ENCODE measurements around the gene IGSF9.

IGSF9 gene

GRCh38 chr1:159980786-159981185 is 35.4 kb upstream of the IGSF9 start:
- POLR2A ChIA-PET: no interaction called here
- CTCF ChIA-PET: no interaction called here

GRCh38 chr1:159980076-159980475 is 34.7 kb upstream of the IGSF9 start:
- DNase-seq (ENCODE audit: extremely low spot score): no peak
- CTCF ChIA-PET: no interaction called here

More at GRCh38 chr1:159980786-159981185, 35.4 kb upstream of the IGSF9 start:
- TF ChIP-seq FOXA1 (IDR thresholded peaks at IDR 0.05) (no peak), PKNOX1 (IDR thresholded peaks at IDR 0.05) (no peak)
- DNase-seq (ENCODE audit: extremely low spot score): no peak

GRCh38 chr1:159979257-159979656 is 33.8 kb upstream of the IGSF9 start:
- ChIA-PET CTCF (no interaction called here), POLR2A (no interaction called here)
- TF ChIP-seq HDGF (IDR thresholded peaks at IDR 0.05; ENCODE audit: borderline replicate concordance) (no peak), ARNT (IDR thresholded peaks at IDR 0.05) (no peak), TARDBP (IDR thresholded peaks at IDR 0.05) (no peak)
- no peak for DNase-seq (ENCODE audit: extremely low spot score)

More at GRCh38 chr1:159980076-159980475, 34.7 kb upstream of the IGSF9 start:
- POLR2A ChIA-PET: no interaction called here
- TF ChIP-seq SP1 (IDR thresholded peaks at IDR 0.05) (no peak), TARDBP (IDR thresholded peaks at IDR 0.05) (no peak), ARNT (IDR thresholded peaks at IDR 0.05) (no peak), SUZ12 (IDR thresholded peaks at IDR 0.05) (no peak), ELF4 (IDR thresholded peaks at IDR 0.05) (no peak), FOXK2 (IDR thresholded peaks at IDR 0.05) (no peak), LEF1 (IDR thresholded peaks at IDR 0.05; ENCODE audit: borderline replicate concordance) (no peak), L3MBTL2 (conservative IDR thresholded peaks at IDR 0.05) (no peak), PKNOX1 (IDR thresholded peaks at IDR 0.05) (no peak), HDGF (IDR thresholded peaks at IDR 0.05; ENCODE audit: borderline replicate concordance) (no peak), FOXA1 (IDR thresholded peaks at IDR 0.05) (no peak), CTBP1 (IDR thresholded peaks at IDR 0.05; ENCODE audit: borderline replicate concordance) (no peak)

GRCh38 chr1:159978107-159978398 is 32.6 kb upstream of the IGSF9 start:
- ChIA-PET CTCF (no interaction called here), POLR2A (no interaction called here)
- TF ChIP-seq LEF1 (IDR thresholded peaks at IDR 0.05; ENCODE audit: borderline replicate concordance) (no peak), HDGF (IDR thresholded peaks at IDR 0.05; ENCODE audit: borderline replicate concordance) (no peak), ZNF384 (IDR thresholded peaks at IDR 0.05) (no peak), CTBP1 (IDR thresholded peaks at IDR 0.05; ENCODE audit: borderline replicate concordance) (no peak), NFRKB (IDR thresholded peaks at IDR 0.05) (no peak), L3MBTL2 (conservative IDR thresholded peaks at IDR 0.05) (no peak), PKNOX1 (IDR thresholded peaks at IDR 0.05) (no peak), SUZ12 (IDR thresholded peaks at IDR 0.05) (no peak)
- DNase-seq (ENCODE audit: extremely low spot score): no peak

GRCh38 chr1:159977364-159978106 is 32.1 kb upstream of the IGSF9 start:
- ChIA-PET POLR2A (no interaction called here), CTCF (no interaction called here)
- no peak for TF ChIP-seq FOXA1 (IDR thresholded peaks at IDR 0.05)
- no peak for TF ChIP-seq TARDBP (IDR thresholded peaks at IDR 0.05)
- TF ChIP-seq ELF4 (IDR thresholded peaks at IDR 0.05): no peak
- no peak for DNase-seq (ENCODE audit: extremely low spot score)

- ChIA-PET POLR2A (no interaction called here), CTCF (no interaction called here)
- no peak for TF ChIP-seq LEF1 (IDR thresholded peaks at IDR 0.05; ENCODE audit: borderline replicate concordance)
- TF ChIP-seq ARNT (IDR thresholded peaks at IDR 0.05): no peak
- TF ChIP-seq L3MBTL2 (conservative IDR thresholded peaks at IDR 0.05): no peak
- no peak for TF ChIP-seq SP1 (IDR thresholded peaks at IDR 0.05)
- TF ChIP-seq HDGF (IDR thresholded peaks at IDR 0.05; ENCODE audit: borderline replicate concordance): no peak
- TF ChIP-seq SUZ12 (IDR thresholded peaks at IDR 0.05): no peak
- TF ChIP-seq ELF4 (IDR thresholded peaks at IDR 0.05): no peak
- no peak for TF ChIP-seq NFRKB (IDR thresholded peaks at IDR 0.05)
- no peak for TF ChIP-seq FOXA1 (IDR thresholded peaks at IDR 0.05)
- no peak for TF ChIP-seq ZNF384 (IDR thresholded peaks at IDR 0.05)
- no peak for TF ChIP-seq TARDBP (IDR thresholded peaks at IDR 0.05)
- TF ChIP-seq CTBP1 (IDR thresholded peaks at IDR 0.05; ENCODE audit: borderline replicate concordance): no peak
- TF ChIP-seq FOXM1 (IDR thresholded peaks at IDR 0.05; ENCODE audit: borderline replicate concordance): no peak
- no peak for TF ChIP-seq FOXK2 (IDR thresholded peaks at IDR 0.05)
- no peak for TF ChIP-seq BHLHE40 (IDR thresholded peaks at IDR 0.05; ENCODE audit: borderline replicate concordance)
- no peak for TF ChIP-seq PKNOX1 (IDR thresholded peaks at IDR 0.05)
- no peak for DNase-seq (ENCODE audit: extremely low spot score)
Observed at GRCh38 chr1:159974350-159974965, 29.0 kb upstream of the IGSF9 start.
